HCT116 (cell line): ENCODE measurements around the gene CDON. TPM values are rescaled to one million over a fixed set of nuclear protein-coding genes. Genes with fewer than 3 reads are reported as not detected.

Experiments
- ATAC-seq: fragments of 200-7000 bp; cut with Tn5 transposase; 2 replicates; pipeline ENCODE4 v1.9.1; 2020; ENCODE audit warnings: mild to moderate bottlenecking, moderate library complexity
- BruUV-seq: library from RNA; stranded (reverse); fragments of 400-500 nt; replicated peaks from 2 replicates; lab custom pipeline; 2021; lab: Mats Ljungman, UMichigan
- CTCF ChIA-PET: fragments of 300-600 bp; sonication (Branson Sonifier 250); formaldehyde crosslinking; loops from one replicate; lab custom pipeline; 2021; ENCODE audit warnings: antibody characterized with exemption; lab: Charles Lee
- POLR2A ChIA-PET: fragments of 300-600, 350-600 bp; sonication (Branson Sonifier 250); formaldehyde crosslinking; loops from one replicate; lab custom pipeline; 2021; ENCODE audit warnings: antibody characterized with exemption; lab: Charles Lee
- RAD21 ChIA-PET, 2 experiments: fragments of 300-600 bp; sonication (Branson Sonifier 250); formaldehyde crosslinking; loops; one replicate each; lab custom pipeline; 2023; ENCODE audit warnings: low total read pairs in 2 of 2; ENCODE audit not compliant: uncharacterized antibody in 2 of 2, unreplicated experiment in 2 of 2, low non-redundant PET in 1 of 2; lab: Charles Lee
- DNase-seq: peaks from one replicate; pipeline ENCODE4 v3.0.0-alpha.2; 2010; ENCODE audit warnings: low read depth, low spot score
- H2AFZ ChIP-seq: fragments of 200-600 bp; shearing (Covaris generic), sonication (generic); 2 replicates; pipeline ENCODE4 v1.6.1; 2017; ENCODE audit warnings: low read depth, mixed run types, mixed read lengths, antibody characterized with exemption, low read length; ENCODE audit not compliant: poor library complexity, severe bottlenecking
- H3K27ac ChIP-seq: 2 replicates; pipeline ENCODE4 v1.5.1; 2012; ENCODE audit warnings: low read depth, low read length
- H3K27me3 ChIP-seq: fragments of 200-600 bp; sonication (generic); 2 replicates; pipeline ENCODE4 v1.6.1; 2016; ENCODE audit warnings: mixed run types, low read length, mixed read lengths; ENCODE audit not compliant: insufficient read depth
- H3K36me3 ChIP-seq, 2 experiments: fragments of 200-500 bp in 1 of 2; fragments of 200-600 bp in 1 of 2; sonication (Bioruptor generic) in 1 of 2; sonication (generic) in 1 of 2; 2 replicates each; pipeline versions ENCODE4 v1.5.1 to v1.6.1; 2014 to 2016; ENCODE audit warnings: low read length in 2 of 2, inconsistent platforms in 1 of 2, mixed read lengths in 1 of 2, mixed run types in 1 of 2; ENCODE audit not compliant: insufficient read depth in 2 of 2, control insufficient read depth in 1 of 2
- H3K4me1 ChIP-seq, 2 experiments: fragments of 200-600 bp in 1 of 2; sonication (generic) in 1 of 2; 2 replicates each; pipeline versions ENCODE4 v1.5.1 to v1.6.1; 2012 to 2017; ENCODE audit warnings: low read length in 2 of 2, inconsistent platforms in 1 of 2, mild to moderate bottlenecking in 1 of 2, mixed read lengths in 1 of 2, mixed run types in 1 of 2, moderate library complexity in 1 of 2; ENCODE audit not compliant: insufficient read depth in 2 of 2, control insufficient read depth in 1 of 2
- H3K4me2 ChIP-seq: fragments of 200-600 bp; sonication (generic); 2 replicates; pipeline ENCODE4 v1.6.1; 2017; ENCODE audit warnings: mixed run types, low read length, mixed read lengths
- H3K4me3 ChIP-seq, 2 experiments: fragments of 200-600 bp in 1 of 2; sonication (generic) in 1 of 2; replicated peaks in 1 of 2; 2 replicates each; pipeline ENCODE4 v1.5.1; 2011 to 2016; ENCODE audit warnings: low read length in 2 of 2, control low read depth in 1 of 2, low read depth in 1 of 2, mild to moderate bottlenecking in 1 of 2, mixed read lengths in 1 of 2, mixed run types in 1 of 2
- H3K79me2 ChIP-seq: fragments of 200-600 bp; sonication (generic); 2 replicates; pipeline ENCODE4 v1.6.1; 2017; ENCODE audit warnings: mild to moderate bottlenecking, mixed run types, low read length, moderate library complexity, mixed read lengths; ENCODE audit not compliant: insufficient read depth
- H3K9ac ChIP-seq: fragments of 200-600 bp; sonication (generic); 2 replicates; pipeline ENCODE4 v1.6.1; 2016; ENCODE audit warnings: low read length, mixed read lengths
- H3K9me2 ChIP-seq: fragments of 200-600 bp; sonication (generic), shearing (Covaris generic); 2 replicates; pipeline ENCODE4 v1.6.1; 2017; ENCODE audit warnings: mixed run types, mild to moderate bottlenecking, moderate library complexity; ENCODE audit not compliant: insufficient read depth
- H3K9me3 ChIP-seq, 2 experiments: fragments of 200-500 bp in 1 of 2; fragments of 200-600 bp in 1 of 2; sonication (Bioruptor generic) in 1 of 2; sonication (generic) in 1 of 2; 2 replicates each; pipeline ENCODE4 v1.6.1; 2014 to 2017; ENCODE audit warnings: low read length in 2 of 2, mixed read lengths in 2 of 2, inconsistent platforms in 1 of 2, low read depth in 1 of 2, mild to moderate bottlenecking in 1 of 2, mixed run types in 1 of 2, moderate library complexity in 1 of 2; ENCODE audit not compliant: control insufficient read depth in 1 of 2, insufficient read depth in 1 of 2
- H4K20me1 ChIP-seq: fragments of 200-600 bp; sonication (generic), shearing (Covaris generic); 2 replicates; pipeline ENCODE4 v1.6.1; 2017; ENCODE audit warnings: mixed run types, mild to moderate bottlenecking, moderate library complexity; ENCODE audit not compliant: insufficient read depth
- CEBPB ChIP-seq: IDR thresholded peaks from 2 replicates; pipeline ENCODE4 v1.6.1; 2012; ENCODE audit warnings: low read depth
- ELF1 ChIP-seq: IDR thresholded peaks from 2 replicates; pipeline ENCODE4 v1.6.1; 2012; ENCODE audit warnings: low read depth, borderline replicate concordance
- EZH2 ChIP-seq: fragments of 200-600 bp; sonication (generic); IDR thresholded peaks from 2 replicates; pipeline ENCODE4 v1.6.1; 2017; ENCODE audit warnings: antibody characterized with exemption, mixed run types
- POLR2A ChIP-seq: IDR thresholded peaks from 2 replicates; pipeline ENCODE4 v1.7.0; 2011; ENCODE audit warnings: borderline replicate concordance; ENCODE audit not compliant: insufficient read depth, insufficient read length; ENCODE audit errors: extremely low read depth
- POLR2AphosphoS5 ChIP-seq: IDR thresholded peaks from 2 replicates; pipeline ENCODE4 v1.6.1; 2011; ENCODE audit warnings: mild to moderate bottlenecking, low read depth, low read length, moderate library complexity
- RAD21 ChIP-seq: IDR thresholded peaks from 2 replicates; pipeline ENCODE4 v1.6.1; 2012; ENCODE audit warnings: low read depth, mild to moderate bottlenecking
- SP1 ChIP-seq: IDR thresholded peaks from 2 replicates; pipeline ENCODE4 v1.6.1; 2012; ENCODE audit warnings: low read depth
- ZNF274 ChIP-seq: fragments of 200-500 bp; sonication (Bioruptor generic); IDR thresholded peaks from 2 replicates; pipeline ENCODE4 v1.6.1; 2014; ENCODE audit warnings: mild to moderate bottlenecking, low read depth, low read length, inconsistent platforms
- intact Hi-C: fragments of 100-400 bp; cut with micrococcal nuclease; formaldehyde crosslinking; loops from 2 replicates; pipeline ENCODE4 v1.10.0; 2022
- total RNA-seq: library from RNA; stranded (reverse); gene quantifications from one replicate; pipeline ENCODE4 v1.2.1, GENCODE V29; 2021; ENCODE audit not compliant: unreplicated experiment
- TF ChIP-seq, protein P1 (sequence below): IDR thresholded peaks from 2 replicates; pipeline ENCODE4 v1.6.1; 2011; ENCODE audit warnings: mild to moderate bottlenecking, low read length, moderate library complexity; ENCODE audit not compliant: insufficient replicate concordance; ENCODE audit errors: extremely low read depth
- TF ChIP-seq, protein P2 (sequence below): IDR thresholded peaks from 2 replicates; pipeline ENCODE4 v1.6.1; 2012
- TF ChIP-seq, protein P3 (sequence below), 3 experiments: fragments of 200-600 bp in 1 of 3; sonication (generic) in 1 of 3; IDR thresholded peaks in 2 of 3; conservative IDR thresholded peaks in 1 of 3; 2 replicates each; pipeline ENCODE4 v1.5.1; 2012 to 2017; ENCODE audit warnings: low read depth in 2 of 3, low read length in 2 of 3, antibody characterized with exemption in 1 of 3, borderline replicate concordance in 1 of 3, control low read depth in 1 of 3, mild to moderate bottlenecking in 1 of 3, mixed read lengths in 1 of 3, mixed run types in 1 of 3, moderate library complexity in 1 of 3; ENCODE audit not compliant: insufficient read depth in 1 of 3
- TF ChIP-seq, protein P4 (sequence below): IDR thresholded peaks from 2 replicates; pipeline ENCODE4 v1.6.1; 2012; ENCODE audit warnings: low read depth

Gene CDON
- total RNA-seq, 1 experiment from 2014 or later = 16.9 TPM

GRCh38 chr11:125955856-125956255 is 106.8 kb downstream of the CDON start (continued):
- TF ChIP-seq, protein P1, sequence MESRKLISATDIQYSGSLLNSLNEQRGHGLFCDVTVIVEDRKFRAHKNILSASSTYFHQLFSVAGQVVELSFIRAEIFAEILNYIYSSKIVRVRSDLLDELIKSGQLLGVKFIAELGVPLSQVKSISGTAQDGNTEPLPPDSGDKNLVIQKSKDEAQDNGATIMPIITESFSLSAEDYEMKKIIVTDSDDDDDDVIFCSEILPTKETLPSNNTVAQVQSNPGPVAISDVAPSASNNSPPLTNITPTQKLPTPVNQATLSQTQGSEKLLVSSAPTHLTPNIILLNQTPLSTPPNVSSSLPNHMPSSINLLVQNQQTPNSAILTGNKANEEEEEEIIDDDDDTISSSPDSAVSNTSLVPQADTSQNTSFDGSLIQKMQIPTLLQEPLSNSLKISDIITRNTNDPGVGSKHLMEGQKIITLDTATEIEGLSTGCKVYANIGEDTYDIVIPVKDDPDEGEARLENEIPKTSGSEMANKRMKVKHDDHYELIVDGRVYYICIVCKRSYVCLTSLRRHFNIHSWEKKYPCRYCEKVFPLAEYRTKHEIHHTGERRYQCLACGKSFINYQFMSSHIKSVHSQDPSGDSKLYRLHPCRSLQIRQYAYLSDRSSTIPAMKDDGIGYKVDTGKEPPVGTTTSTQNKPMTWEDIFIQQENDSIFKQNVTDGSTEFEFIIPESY = no peak
- TF ChIP-seq POLR2AphosphoS5 (no peak), POLR2A (no peak)

- H3K36me3 ChIP-seq = no peaks in the 10 kb centered on the region
- H3K9me2 ChIP-seq = no peaks in the 10 kb centered on the region
- BruUV-seq = no TSS peak
- TF ChIP-seq EZH2 (no peak), ZNF274 (no peak), SP1 (no peak), CEBPB (no peak), ELF1 (no peak), RAD21 (no peak), POLR2AphosphoS5 (no peak)
- TF ChIP-seq, protein P2, sequence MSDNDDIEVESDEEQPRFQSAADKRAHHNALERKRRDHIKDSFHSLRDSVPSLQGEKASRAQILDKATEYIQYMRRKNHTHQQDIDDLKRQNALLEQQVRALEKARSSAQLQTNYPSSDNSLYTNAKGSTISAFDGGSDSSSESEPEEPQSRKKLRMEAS = no peak
- TF ChIP-seq, protein P3, sequence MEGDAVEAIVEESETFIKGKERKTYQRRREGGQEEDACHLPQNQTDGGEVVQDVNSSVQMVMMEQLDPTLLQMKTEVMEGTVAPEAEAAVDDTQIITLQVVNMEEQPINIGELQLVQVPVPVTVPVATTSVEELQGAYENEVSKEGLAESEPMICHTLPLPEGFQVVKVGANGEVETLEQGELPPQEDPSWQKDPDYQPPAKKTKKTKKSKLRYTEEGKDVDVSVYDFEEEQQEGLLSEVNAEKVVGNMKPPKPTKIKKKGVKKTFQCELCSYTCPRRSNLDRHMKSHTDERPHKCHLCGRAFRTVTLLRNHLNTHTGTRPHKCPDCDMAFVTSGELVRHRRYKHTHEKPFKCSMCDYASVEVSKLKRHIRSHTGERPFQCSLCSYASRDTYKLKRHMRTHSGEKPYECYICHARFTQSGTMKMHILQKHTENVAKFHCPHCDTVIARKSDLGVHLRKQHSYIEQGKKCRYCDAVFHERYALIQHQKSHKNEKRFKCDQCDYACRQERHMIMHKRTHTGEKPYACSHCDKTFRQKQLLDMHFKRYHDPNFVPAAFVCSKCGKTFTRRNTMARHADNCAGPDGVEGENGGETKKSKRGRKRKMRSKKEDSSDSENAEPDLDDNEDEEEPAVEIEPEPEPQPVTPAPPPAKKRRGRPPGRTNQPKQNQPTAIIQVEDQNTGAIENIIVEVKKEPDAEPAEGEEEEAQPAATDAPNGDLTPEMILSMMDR (IDR thresholded peaks at IDR 0.05 in 2 of 3, conservative IDR thresholded peaks at IDR 0.05 in 1 of 3; ENCODE audit: borderline replicate concordance in 1 of 3, insufficient read depth in 1 of 3, low read depth in 2 of 3, low read length in 2 of 3) = no peak
- TF ChIP-seq, protein P4, sequence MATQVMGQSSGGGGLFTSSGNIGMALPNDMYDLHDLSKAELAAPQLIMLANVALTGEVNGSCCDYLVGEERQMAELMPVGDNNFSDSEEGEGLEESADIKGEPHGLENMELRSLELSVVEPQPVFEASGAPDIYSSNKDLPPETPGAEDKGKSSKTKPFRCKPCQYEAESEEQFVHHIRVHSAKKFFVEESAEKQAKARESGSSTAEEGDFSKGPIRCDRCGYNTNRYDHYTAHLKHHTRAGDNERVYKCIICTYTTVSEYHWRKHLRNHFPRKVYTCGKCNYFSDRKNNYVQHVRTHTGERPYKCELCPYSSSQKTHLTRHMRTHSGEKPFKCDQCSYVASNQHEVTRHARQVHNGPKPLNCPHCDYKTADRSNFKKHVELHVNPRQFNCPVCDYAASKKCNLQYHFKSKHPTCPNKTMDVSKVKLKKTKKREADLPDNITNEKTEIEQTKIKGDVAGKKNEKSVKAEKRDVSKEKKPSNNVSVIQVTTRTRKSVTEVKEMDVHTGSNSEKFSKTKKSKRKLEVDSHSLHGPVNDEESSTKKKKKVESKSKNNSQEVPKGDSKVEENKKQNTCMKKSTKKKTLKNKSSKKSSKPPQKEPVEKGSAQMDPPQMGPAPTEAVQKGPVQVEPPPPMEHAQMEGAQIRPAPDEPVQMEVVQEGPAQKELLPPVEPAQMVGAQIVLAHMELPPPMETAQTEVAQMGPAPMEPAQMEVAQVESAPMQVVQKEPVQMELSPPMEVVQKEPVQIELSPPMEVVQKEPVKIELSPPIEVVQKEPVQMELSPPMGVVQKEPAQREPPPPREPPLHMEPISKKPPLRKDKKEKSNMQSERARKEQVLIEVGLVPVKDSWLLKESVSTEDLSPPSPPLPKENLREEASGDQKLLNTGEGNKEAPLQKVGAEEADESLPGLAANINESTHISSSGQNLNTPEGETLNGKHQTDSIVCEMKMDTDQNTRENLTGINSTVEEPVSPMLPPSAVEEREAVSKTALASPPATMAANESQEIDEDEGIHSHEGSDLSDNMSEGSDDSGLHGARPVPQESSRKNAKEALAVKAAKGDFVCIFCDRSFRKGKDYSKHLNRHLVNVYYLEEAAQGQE = no peak
- TF ChIP-seq, protein P1 = no peak
- intact Hi-C loops = no loop called here
- ChIA-PET CTCF (no interaction called here), RAD21 (no interaction called here), POLR2A (no interaction called here)
- H3K79me2 ChIP-seq = no peaks in the 10 kb centered on the region
- H3K4me2 ChIP-seq = no peak overlapping the region
- ATAC-seq = no peak
- H3K9ac ChIP-seq = no peak overlapping the region
- no peaks in the 10 kb centered on the region for H3K9me3 ChIP-seq
- no peak overlapping the region for H3K4me3 ChIP-seq
- no peak overlapping the region for H2AFZ ChIP-seq
- H3K4me1 ChIP-seq = no peaks in the 10 kb centered on the region
- H3K27ac ChIP-seq = no peak overlapping the region
- no peak for DNase-seq
- no peaks in the 10 kb centered on the region for H4K20me1 ChIP-seq
- no peaks in the 10 kb centered on the region for H3K27me3 ChIP-seq
Measured at GRCh38 chr11:125954945-125955640, 107.6 kb downstream of the CDON start.
